SKM-1 (cell line): ENCODE results near the gene LSM14B.
A peak's percentile ranks its signal among the peaks of the same experiment; 100 is the strongest.

Source experiments
- DNase-seq: peaks from one replicate; lab custom pipeline; 2025; ENCODE audit not compliant: unreplicated experiment; lab: John Stamatoyannopoulos, UW

Gene LSM14B

DNA sequence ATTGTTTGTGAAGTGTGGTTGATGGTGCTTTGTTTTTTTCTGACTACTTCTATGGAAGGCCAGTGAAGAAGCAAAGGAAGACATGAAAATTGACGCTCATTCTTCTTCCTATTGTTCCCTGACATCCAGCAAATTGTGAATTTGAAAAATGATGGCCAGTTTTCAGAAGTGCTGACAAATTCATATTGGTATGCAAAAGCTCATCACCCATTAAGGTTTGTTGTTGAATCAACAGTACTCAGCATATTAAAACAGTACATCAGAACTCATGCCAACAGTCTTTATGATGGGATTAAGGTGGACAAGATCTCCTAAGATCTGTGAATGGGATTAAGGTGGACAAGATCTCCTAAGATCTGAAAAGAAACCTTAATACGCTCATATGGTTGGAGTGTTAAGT lies 59.5 kb downstream of the LSM14B start:
- DNase-seq: no peak

DNA sequence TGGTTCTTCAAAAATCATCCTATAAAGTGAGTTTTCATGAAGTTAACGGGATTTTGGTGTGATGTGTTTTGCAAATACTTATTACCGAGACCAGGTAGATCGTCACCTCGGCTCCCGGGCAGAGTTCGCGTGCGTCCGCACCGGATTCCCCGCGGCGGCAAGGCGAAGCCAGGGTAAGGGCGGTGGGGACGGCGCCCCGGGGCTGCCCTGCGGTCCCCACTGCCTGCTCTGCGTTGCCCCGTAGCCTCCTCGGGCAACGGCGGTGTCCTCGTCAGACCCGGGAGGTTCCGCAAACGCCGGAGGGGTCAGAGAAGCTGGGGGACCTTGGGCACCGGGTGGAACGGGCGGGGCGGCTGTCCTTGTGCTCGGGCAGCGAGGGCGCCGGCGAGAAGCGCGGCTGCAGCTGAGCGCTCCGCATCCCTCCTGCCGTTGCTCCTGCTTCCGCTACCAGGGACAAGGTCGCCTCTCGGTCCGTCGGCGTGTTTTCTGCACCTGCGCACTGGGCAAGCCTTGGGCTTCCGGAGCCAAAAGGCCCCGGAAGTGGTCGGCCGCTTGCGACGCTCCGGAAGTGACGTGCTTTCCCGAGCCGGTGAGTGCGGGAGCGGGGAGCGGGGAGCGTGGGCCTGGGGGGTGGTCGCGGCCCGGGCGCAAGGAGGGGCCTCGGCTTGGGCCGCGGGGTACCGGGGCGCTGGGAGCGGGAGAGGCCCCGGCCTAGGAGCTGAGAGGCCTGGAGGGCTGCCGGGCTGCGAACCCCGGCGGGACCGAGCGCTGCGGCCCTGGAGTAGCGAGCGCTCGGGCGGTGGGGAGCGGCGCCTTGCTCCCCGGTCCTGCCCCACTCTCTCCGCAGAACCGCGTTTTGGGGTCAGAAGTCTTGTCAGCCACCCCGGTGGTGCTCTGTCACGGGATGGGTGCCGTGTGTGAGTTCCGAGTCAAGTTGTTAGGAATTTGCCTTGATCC lies 60.5 kb downstream of the LSM14B start, which contains the start of gene MTG2:
TSS of gene MTG2 (plus strand) at position 560 of the 957 bp plus-strand sequence. CDS start 10,393 bp downstream, outside the sequence.
- peak; percentile 92 for DNase-seq

DNA sequence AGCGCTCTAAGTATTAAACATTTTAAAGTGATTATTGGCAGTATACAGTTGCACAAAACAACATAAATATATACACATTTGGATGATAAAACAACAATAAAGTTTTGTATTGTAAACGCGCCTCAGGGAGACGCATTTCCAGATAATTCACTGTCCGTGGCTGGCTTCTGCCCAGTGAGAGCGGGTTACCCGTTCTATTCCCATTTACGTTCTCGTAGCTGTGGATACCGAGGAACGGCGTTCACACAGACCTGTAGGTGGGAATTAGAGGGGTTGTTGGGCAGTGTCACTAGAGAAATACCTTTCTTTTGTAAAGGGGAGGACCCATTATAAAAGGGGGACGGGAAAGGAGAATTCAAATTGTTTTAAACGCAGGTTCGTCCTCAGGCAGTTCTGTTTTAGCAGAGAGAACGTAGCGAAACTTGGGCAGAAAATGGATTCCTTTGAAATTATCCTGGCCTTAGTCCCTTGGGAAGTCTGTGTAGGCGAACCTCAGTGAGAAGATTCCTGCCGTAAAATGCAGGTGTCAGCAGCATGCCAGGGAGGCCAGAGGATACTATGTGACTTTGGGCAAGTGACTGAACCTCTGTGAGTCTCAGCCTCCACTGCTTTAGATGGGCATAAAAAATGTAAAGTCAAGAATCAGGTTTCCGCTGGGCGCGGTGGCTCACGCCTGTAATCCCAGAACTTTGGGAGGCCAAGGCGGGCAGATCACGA lies 61.3 kb downstream of the LSM14B start:
- no peak for DNase-seq
